ENCODE data around the gene PUSL1.

Gene PUSL1

GRCh38 chr1:1296070-1297061 is 12.0 kb upstream of the PUSL1 start:
- no peak for DNase-seq

- no peak for DNase-seq
These were observed 10.5 kb upstream of the PUSL1 start for GRCh38 chr1:1297802-1298424.

GRCh38 chr1:1298861-1299685 is 9.3 kb upstream of the PUSL1 start:
- DNase-seq, result no peak

GRCh38 chr1:1299686-1300351 is 8.6 kb upstream of the PUSL1 start:
- DNase-seq, result no peak

- DNase-seq, result no peak
These were observed 8.1 kb upstream of the PUSL1 start for GRCh38 chr1:1300352-1300739.

- DNase-seq, result no peak
These were observed 6.4 kb upstream of the PUSL1 start for GRCh38 chr1:1302006-1302430.

GRCh38 chr1:1302951-1303509 is 5.4 kb upstream of the PUSL1 start:
- DNase-seq, result no peak

GRCh38 chr1:1303736-1304135 is 4.7 kb upstream of the PUSL1 start:
- no peak for DNase-seq

- no peak for DNase-seq
These were observed 3.8 kb upstream of the PUSL1 start for GRCh38 chr1:1304331-1305299.

- peak; percentile 43 for DNase-seq
These were observed 2.9 kb upstream of the PUSL1 start for GRCh38 chr1:1305300-1306069.

- DNase-seq, result no peak
These were observed 2.2 kb upstream of the PUSL1 start for GRCh38 chr1:1306070-1306660.

- no peak for DNase-seq
These were observed 1.6 kb upstream of the PUSL1 start for GRCh38 chr1:1306661-1307260.

- no peak for DNase-seq
These were observed 1.0 kb upstream of the PUSL1 start for GRCh38 chr1:1307261-1307922.

GRCh38 chr1:1308756-1309250 is 406 bp downstream of the PUSL1 start:
- no peak for DNase-seq

GRCh38 chr1:1309251-1310108 is 1.1 kb downstream of the PUSL1 start:
- DNase-seq, result no peak

- DNase-seq, result no peak
These were observed 1.6 kb downstream of the PUSL1 start for GRCh38 chr1:1310109-1310385.

GRCh38 chr1:1310476-1311053 is 2.2 kb downstream of the PUSL1 start:
- no peak for DNase-seq

All from effector CD8-positive, alpha-beta T cell (primary cell).